GM18526 (cell line): Measurements from ENCODE around the gene CORIN.

ENCODE experiments used
- POLR2A ChIP-seq: IDR thresholded peaks from 3 replicates; pipeline ENCODE4 v1.6.1; 2011; ENCODE audit not compliant: insufficient read length; ENCODE audit errors: extremely low read depth

CORIN gene

GRCh38 chr4:47842985-47843384 is 5.1 kb upstream of the CORIN start:
- TF ChIP-seq POLR2A: no peak

GRCh38 chr4:47840291-47840690 is 2.4 kb upstream of the CORIN start:
- no peak for TF ChIP-seq POLR2A

- TF ChIP-seq POLR2A: no peak
These were observed 1.4 kb upstream of the CORIN start for GRCh38 chr4:47839259-47839658.

- TF ChIP-seq POLR2A: no peak
These were observed 578 bp upstream of the CORIN start for GRCh38 chr4:47838445-47838844.

GRCh38 chr4:47837094-47837907 is 566 bp downstream of the CORIN start:
- TF ChIP-seq POLR2A: no peak

- TF ChIP-seq POLR2A: no peak
These were observed 1.2 kb downstream of the CORIN start for GRCh38 chr4:47836641-47837093.

- no peak for TF ChIP-seq POLR2A
These were observed 2.4 kb downstream of the CORIN start for GRCh38 chr4:47835494-47835893.

GRCh38 chr4:47831026-47831679 is 6.7 kb downstream of the CORIN start:
- no peak for TF ChIP-seq POLR2A

GRCh38 chr4:47830265-47831025 is 7.4 kb downstream of the CORIN start:
- TF ChIP-seq POLR2A: no peak

GRCh38 chr4:47829438-47829837 is 8.4 kb downstream of the CORIN start:
- TF ChIP-seq POLR2A: no peak

GRCh38 chr4:47827343-47828047 is 10.4 kb downstream of the CORIN start:
- TF ChIP-seq POLR2A: no peak

GRCh38 chr4:47824840-47825239 is 13.0 kb downstream of the CORIN start:
- TF ChIP-seq POLR2A: no peak

- no peak for TF ChIP-seq POLR2A
These were observed 18.7 kb downstream of the CORIN start for GRCh38 chr4:47819178-47819577.

- TF ChIP-seq POLR2A: no peak
These were observed 20.6 kb downstream of the CORIN start for GRCh38 chr4:47817275-47817674.

- TF ChIP-seq POLR2A: no peak
These were observed 21.1 kb downstream of the CORIN start for GRCh38 chr4:47816748-47817147.
